IMR-90 (cell line): ENCODE measurements around the gene PTPN11. TPM values are rescaled to one million over a fixed set of nuclear protein-coding genes. Genes with fewer than 3 reads are reported as not detected.

Experiments
- ATAC-seq: fragments of 200-7000 bp; cut with Tn5 transposase; 2 replicates; pipeline ENCODE4 v1.9.1; 2020; ENCODE audit warnings: low read depth, mild to moderate bottlenecking, moderate library complexity
- BruUV-seq: library from RNA; stranded (reverse); fragments of 400-500 nt; replicated peaks from 2 replicates; lab custom pipeline; 2021; lab: Mats Ljungman, UMichigan
- CTCF ChIA-PET: fragments of 300-600 bp; formaldehyde crosslinking; extraction: SDS; loops from one replicate; lab custom pipeline; 2021; ENCODE audit warnings: antibody characterized with exemption; lab: Yijun Ruan, JAX
- POLR2A ChIA-PET: fragments of 300-600 bp; sonication (Branson Sonifier 250); formaldehyde crosslinking; loops from one replicate; lab custom pipeline; 2022; ENCODE audit warnings: antibody characterized with exemption; ENCODE audit not compliant: unreplicated experiment; lab: Charles Lee
- DNase-seq: peaks from one replicate; pipeline ENCODE4 v3.0.0; 2013
- H2AFZ ChIP-seq: replicated peaks from 2 replicates; pipeline ENCODE3; 2013; ENCODE audit warnings: low read length, mild to moderate bottlenecking; ENCODE audit not compliant: poor library complexity
- H2AK5ac ChIP-seq: 2 replicates; pipeline ENCODE4 v1.6.1; 2013; ENCODE audit warnings: low read depth, low read length, inconsistent platforms
- H2AK9ac ChIP-seq: replicated peaks from 2 replicates; pipeline ENCODE3; 2013; ENCODE audit warnings: mild to moderate bottlenecking, low read depth, low read length, moderate library complexity; ENCODE audit not compliant: poor library complexity
- H2BK120ac ChIP-seq: 2 replicates; pipeline ENCODE4 v1.6.1; 2013; ENCODE audit warnings: low read depth, low read length, inconsistent platforms
- H2BK15ac ChIP-seq: 3 replicates; pipeline ENCODE4 v1.6.1; 2013; ENCODE audit warnings: low read depth, low read length, inconsistent platforms
- H2BK20ac ChIP-seq: 2 replicates; pipeline ENCODE4 v1.6.1; 2013; ENCODE audit warnings: low read depth, mild to moderate bottlenecking, inconsistent platforms, low read length, moderate library complexity
- H2BK5ac ChIP-seq: 2 replicates; pipeline ENCODE4 v1.6.1; 2013; ENCODE audit warnings: mild to moderate bottlenecking, low read depth, low read length, inconsistent platforms; ENCODE audit not compliant: poor library complexity, severe bottlenecking
- H3K14ac ChIP-seq: replicated peaks from 2 replicates; pipeline ENCODE4 v1.6.1; 2013; ENCODE audit warnings: low read depth, low read length, inconsistent platforms
- H3K18ac ChIP-seq: 2 replicates; pipeline ENCODE4 v1.6.1; 2013; ENCODE audit warnings: low read depth, low read length, control low read depth
- H3K23ac ChIP-seq: 2 replicates; pipeline ENCODE4 v1.6.1; 2013; ENCODE audit warnings: low read depth, low read length, inconsistent platforms
- H3K27ac ChIP-seq: 2 replicates; pipeline ENCODE4 v1.5.1; 2013; ENCODE audit warnings: mild to moderate bottlenecking, control low read depth, low read length; ENCODE audit not compliant: insufficient read depth
- H3K27me3 ChIP-seq: 2 replicates; pipeline ENCODE4 v1.6.1; 2013; ENCODE audit warnings: low read length; ENCODE audit not compliant: control insufficient read depth, insufficient read depth
- H3K36me3 ChIP-seq: 2 replicates; pipeline ENCODE4 v1.6.1; 2013; ENCODE audit warnings: low read length, mixed read lengths; ENCODE audit not compliant: control insufficient read depth, insufficient read depth
- H3K4ac ChIP-seq: 2 replicates; pipeline ENCODE4 v1.6.1; 2013; ENCODE audit warnings: low read depth, low read length, inconsistent platforms
- H3K4me1 ChIP-seq: 2 replicates; pipeline ENCODE4 v1.6.1; 2013; ENCODE audit warnings: low read length, mixed read lengths; ENCODE audit not compliant: control insufficient read depth, insufficient read depth
- H3K4me2 ChIP-seq: 2 replicates; pipeline ENCODE4 v1.6.1; 2013; ENCODE audit warnings: low read depth, mild to moderate bottlenecking, control low read depth, low read length, moderate library complexity
- H3K4me3 ChIP-seq: 2 replicates; pipeline ENCODE4 v1.5.1; 2013; ENCODE audit warnings: low read depth, mild to moderate bottlenecking, control low read depth, low read length, moderate library complexity; ENCODE audit not compliant: insufficient read depth
- H3K56ac ChIP-seq: 2 replicates; pipeline ENCODE4 v1.6.1; 2013; ENCODE audit warnings: low read length, inconsistent platforms; ENCODE audit not compliant: insufficient read depth; ENCODE audit errors: extremely low read depth
- H3K79me1 ChIP-seq, 2 experiments: 2 replicates each; pipeline ENCODE4 v1.6.1; 2013; ENCODE audit warnings: low read length in 2 of 2, inconsistent platforms in 1 of 2, low read depth in 1 of 2
- H3K9ac ChIP-seq: 2 replicates; pipeline ENCODE4 v1.6.1; 2013; ENCODE audit warnings: low read depth, low read length, control low read depth
- H3K9me1 ChIP-seq: 2 replicates; pipeline ENCODE4 v1.6.1; 2013; ENCODE audit warnings: low read length, inconsistent platforms; ENCODE audit not compliant: insufficient read depth
- H3K9me3 ChIP-seq: 2 replicates; pipeline ENCODE4 v1.6.1; 2013; ENCODE audit warnings: low read length; ENCODE audit not compliant: control insufficient read depth, insufficient read depth
- H4K20me1 ChIP-seq: 2 replicates; pipeline ENCODE4 v1.6.1; 2013; ENCODE audit warnings: low read length, inconsistent platforms; ENCODE audit not compliant: insufficient read depth
- H4K5ac ChIP-seq: 2 replicates; pipeline ENCODE4 v1.6.1; 2013; ENCODE audit warnings: mild to moderate bottlenecking, low read depth, low read length, control low read depth
- H4K8ac ChIP-seq, 2 experiments: 2 replicates each; pipeline ENCODE4 v1.6.1; 2013; ENCODE audit warnings: low read depth in 2 of 2, low read length in 2 of 2, control low read depth in 1 of 2, inconsistent platforms in 1 of 2
- H4K91ac ChIP-seq: 2 replicates; pipeline ENCODE4 v1.6.1; 2013; ENCODE audit warnings: low read depth, low read length, inconsistent platforms; ENCODE audit not compliant: insufficient read depth
- NFE2L2 ChIP-seq: fragments of 150-350 bp; IDR thresholded peaks from 2 replicates; pipeline ENCODE4 v1.6.1; 2016; ENCODE audit warnings: low read depth, mild to moderate bottlenecking, low read length
- WGBS, 2 experiments: methylation state at CpG; one replicate each; pipeline versions ENCODE4 v1.1.5 to v1.1.7; 2013; ENCODE audit warnings: missing lambda C conversion rate in 2 of 2; ENCODE audit not compliant: insufficient read length in 1 of 2; ENCODE audit errors: extremely low coverage in 2 of 2; 5-methylcytosine and 5-hydroxymethylcytosine counted together
- dilution Hi-C: fragments of 300-500 bp; cut with HindIII; formaldehyde crosslinking; loops from one replicate; pipeline ENCODE4 v1.14.3; 2018; ENCODE audit warnings: low sequenced_read_pairs; ENCODE audit not compliant: unreplicated experiment
- in situ Hi-C: fragments of 300-500 bp; cut with MboI; formaldehyde crosslinking; loops from 3 replicates; pipeline ENCODE4 v1.14.3; 2019; ENCODE audit warnings: low sequenced_read_pairs, inconsistent platforms, mixed read lengths
- intact Hi-C: fragments of 100-400 bp; cut with micrococcal nuclease; formaldehyde crosslinking; loops from 2 replicates; pipeline ENCODE4 v1.10.0; 2022
- polyA plus RNA-seq, 3 experiments: library from polyadenylated mRNA; depleted of rRNA; stranded (reverse); fragments of >200 nt; gene quantifications; 2 replicates each; pipeline ENCODE4 v1.2.3, GENCODE V29; 2012; ENCODE audit warnings: low replicate concordance in 1 of 3
- total RNA-seq: library from RNA; depleted of rRNA; stranded (reverse); fragments of >200 nt; gene quantifications from 2 replicates; pipeline ENCODE4 v1.2.3, GENCODE V29; 2012

Gene PTPN11
- total and polyA plus RNA-seq, 2 of the 4 experiments (the other 2 are of a cell fraction): 52.9 to 135 TPM

DNA sequence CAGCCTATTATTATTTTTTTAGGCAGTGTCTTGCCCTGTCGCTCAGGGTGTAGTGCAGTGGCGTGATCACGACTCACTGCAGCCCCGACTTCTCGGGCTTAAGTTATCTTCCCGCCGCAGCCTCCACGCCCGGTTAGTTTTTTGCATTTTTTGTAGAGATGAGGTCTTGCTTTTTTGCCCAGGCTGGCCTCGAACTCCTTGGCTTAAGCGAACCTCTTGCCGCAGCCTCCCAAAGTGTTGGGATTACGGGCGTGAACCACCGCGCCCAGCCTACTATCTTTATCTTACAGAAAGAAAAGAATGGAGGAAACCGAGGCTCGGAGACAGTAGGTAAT, 507 bp upstream of the PTPN11 start:
- dilution Hi-C loops (no loop called here), intact Hi-C loops (no loop called here), in situ Hi-C loops (no loop called here)
- peaks cover 38% of the 10 kb centered on the region for H4K20me1 ChIP-seq
- H3K4me2 ChIP-seq: peak overlapping the region; percentile 90
- H3K36me3 ChIP-seq: no peaks in the 10 kb centered on the region
- H2BK5ac ChIP-seq: peak overlapping the region; percentile 92
- ATAC-seq (no peak), DNase-seq (peak; percentile 11)
- H3K9ac ChIP-seq: peak overlapping the region; percentile 99
- peak overlapping the region; percentile 98 for H2AFZ ChIP-seq
- peak overlapping the region; percentile 80 for H3K4ac ChIP-seq
- peak overlapping the region; percentile 99 for H3K27ac ChIP-seq
- peak overlapping the region; percentile 49 for H2AK5ac ChIP-seq
- peak overlapping the region; percentile 81 for H4K5ac ChIP-seq
- peak overlapping the region; percentile 7; the same call in 1 of the 2 replicates for H2BK120ac ChIP-seq
- peak overlapping the region; percentile 78 for H3K14ac ChIP-seq
- H3K23ac ChIP-seq: peak overlapping the region; percentile 85
- H3K27me3 ChIP-seq: no peaks in the 10 kb centered on the region
- H3K18ac ChIP-seq: no peak overlapping the region
- H2BK20ac ChIP-seq: no peak overlapping the region
- 10% methylated on average over 4 of the region's 18 CpGs; no CpG with 5 or more reads in 1 of the 2 experiments for WGBS, 2 experiments
- peak overlapping the region; percentile 81; the same call in 1 of the 2 replicates for H4K91ac ChIP-seq
- POLR2A ChIA-PET: no interaction called here
- peaks cover 5% of the 10 kb centered on the region; the same call in 1 of the 2 replicates for H3K9me1 ChIP-seq
- peak overlapping the region; percentile 93 for H3K56ac ChIP-seq
- H3K79me1 ChIP-seq: peaks cover 11 to 39% of the 10 kb centered on the region in 2 experiments
- H2AK9ac ChIP-seq: peak overlapping the region; percentile 86
- no peak for TF ChIP-seq NFE2L2
- BruUV-seq: no TSS peak
- H2BK15ac ChIP-seq: no peak overlapping the region
- CTCF ChIA-PET: no interaction called here
- peaks cover 5% of the 10 kb centered on the region for H3K4me1 ChIP-seq
- H3K4me3 ChIP-seq: peak overlapping the region; percentile 87
- H3K9me3 ChIP-seq: no peaks in the 10 kb centered on the region
- peak overlapping the region; percentile 91 to 100 for H4K8ac ChIP-seq
